Measurements from ENCODE around the gene CA12. TPM values are rescaled to one million over a fixed set of nuclear protein-coding genes. Genes with fewer than 3 reads are reported as not detected.

Gene CA12
- total and polyA plus RNA-seq, 9 of the 15 experiments (the other 6 are each of a cell fraction or from before 2014, with no cell fraction given), result 0.01 to 0.78 (median 0.15) TPM; not detected in 1

DNA sequence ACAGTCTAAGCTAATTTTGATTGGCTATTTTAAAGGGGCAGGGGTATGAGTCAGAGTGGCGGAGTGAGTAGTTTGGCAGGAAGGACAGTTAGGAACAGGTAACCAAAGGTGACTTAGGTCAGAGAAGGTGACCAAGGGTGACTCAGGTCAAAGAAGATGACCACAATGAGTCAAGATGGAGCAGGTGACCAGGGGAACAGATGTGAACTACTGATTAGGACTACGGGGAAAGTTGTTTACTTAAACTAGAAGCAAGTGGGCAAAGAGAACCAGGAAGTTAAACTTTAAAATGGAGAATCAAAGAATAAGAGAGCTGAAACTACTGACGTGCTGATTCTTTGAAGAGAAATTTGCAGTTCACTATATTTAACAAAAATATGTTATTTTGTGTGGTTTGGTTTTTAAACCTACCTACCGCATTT is 14.1 kb upstream of the CA12 start (continued):
- TF ChIP-seq, protein P1, sequence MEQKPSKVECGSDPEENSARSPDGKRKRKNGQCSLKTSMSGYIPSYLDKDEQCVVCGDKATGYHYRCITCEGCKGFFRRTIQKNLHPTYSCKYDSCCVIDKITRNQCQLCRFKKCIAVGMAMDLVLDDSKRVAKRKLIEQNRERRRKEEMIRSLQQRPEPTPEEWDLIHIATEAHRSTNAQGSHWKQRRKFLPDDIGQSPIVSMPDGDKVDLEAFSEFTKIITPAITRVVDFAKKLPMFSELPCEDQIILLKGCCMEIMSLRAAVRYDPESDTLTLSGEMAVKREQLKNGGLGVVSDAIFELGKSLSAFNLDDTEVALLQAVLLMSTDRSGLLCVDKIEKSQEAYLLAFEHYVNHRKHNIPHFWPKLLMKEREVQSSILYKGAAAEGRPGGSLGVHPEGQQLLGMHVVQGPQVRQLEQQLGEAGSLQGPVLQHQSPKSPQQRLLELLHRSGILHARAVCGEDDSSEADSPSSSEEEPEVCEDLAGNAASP (IDR thresholded peaks at IDR 0.05), result peak; percentile 52; the same call in 1 of the 2 replicates
- TF ChIP-seq CREM (IDR thresholded peaks at IDR 0.05; ENCODE audit: low read depth) (peak; percentile 54), ZNF41 (CRISPR knock-in tag; conservative IDR thresholded peaks at IDR 0.05) (no peak), PTRF (tag; IDR thresholded peaks at IDR 0.05) (no peak), ZNF551 (CRISPR knock-in tag; IDR thresholded peaks at IDR 0.05) (no peak), MTA2 (IDR thresholded peaks at IDR 0.05; ENCODE audit: low read depth) (peak; percentile 83), MYBL2 (IDR thresholded peaks at IDR 0.05; ENCODE audit: low read depth) (peak; percentile 93), MYBL2 (CRISPR knock-in tag; IDR thresholded peaks at IDR 0.05; ENCODE audit: borderline replicate concordance) (no peak), THRAP3 (IDR thresholded peaks at IDR 0.05; ENCODE audit: borderline replicate concordance) (no peak), POLR2H (tag; IDR thresholded peaks at IDR 0.05; ENCODE audit: low read depth) (0 out of 2 replicates have a peak, but pooled peaks have one; percentile 36), CBX3 (IDR thresholded peaks at IDR 0.05; ENCODE audit: borderline replicate concordance in 1 of 2, low read length in 2 of 2) (no peak), PYGO2 (tag; IDR thresholded peaks at IDR 0.05) (peak; percentile 31; the same call in 1 of the 2 replicates), HSF4 (CRISPR knock-in tag; IDR thresholded peaks at IDR 0.05; ENCODE audit: borderline replicate concordance) (no peak)
- TF ChIP-seq, protein P2, sequence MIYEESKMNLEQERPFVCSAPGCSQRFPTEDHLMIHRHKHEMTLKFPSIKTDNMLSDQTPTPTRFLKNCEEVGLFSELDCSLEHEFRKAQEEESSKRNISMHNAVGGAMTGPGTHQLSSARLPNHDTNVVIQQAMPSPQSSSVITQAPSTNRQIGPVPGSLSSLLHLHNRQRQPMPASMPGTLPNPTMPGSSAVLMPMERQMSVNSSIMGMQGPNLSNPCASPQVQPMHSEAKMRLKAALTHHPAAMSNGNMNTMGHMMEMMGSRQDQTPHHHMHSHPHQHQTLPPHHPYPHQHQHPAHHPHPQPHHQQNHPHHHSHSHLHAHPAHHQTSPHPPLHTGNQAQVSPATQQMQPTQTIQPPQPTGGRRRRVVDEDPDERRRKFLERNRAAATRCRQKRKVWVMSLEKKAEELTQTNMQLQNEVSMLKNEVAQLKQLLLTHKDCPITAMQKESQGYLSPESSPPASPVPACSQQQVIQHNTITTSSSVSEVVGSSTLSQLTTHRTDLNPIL (CRISPR knock-in tag; IDR thresholded peaks at IDR 0.05), result no peak
